GM12864 (cell line): ENCODE measurements around the gene EPAS1.

Experiments used
- DNase-seq: peaks from one replicate; pipeline ENCODE4 v3.0.0-alpha.2; 2011; ENCODE audit warnings: low read depth
- H3K4me3 ChIP-seq: 2 replicates; pipeline ENCODE4 v1.5.1; 2011; ENCODE audit warnings: mild to moderate bottlenecking, low read depth, low read length, control low read depth
- CTCF ChIP-seq: IDR thresholded peaks from 2 replicates; pipeline ENCODE4 v1.5.1; 2011; ENCODE audit warnings: low read depth, mild to moderate bottlenecking, moderate library complexity, low read length, control low read depth, inconsistent platforms; ENCODE audit errors: missing control alignments

Gene EPAS1

GRCh38 chr2:46277431-46278190, 19.6 kb upstream of the EPAS1 start:
- no peak overlapping the region for H3K4me3 ChIP-seq
- no peak for TF ChIP-seq CTCF
- no peak for DNase-seq

GRCh38 chr2:46278952-46279351, 18.3 kb upstream of the EPAS1 start:
- TF ChIP-seq CTCF, result no peak
- no peak overlapping the region for H3K4me3 ChIP-seq
- no peak for DNase-seq

GRCh38 chr2:46281939-46282338, 15.3 kb upstream of the EPAS1 start:
- H3K4me3 ChIP-seq, result no peak overlapping the region
- no peak for DNase-seq
- no peak for TF ChIP-seq CTCF

GRCh38 chr2:46283693-46284092, 13.5 kb upstream of the EPAS1 start:
- no peak for TF ChIP-seq CTCF
- no peak for DNase-seq

GRCh38 chr2:46284260-46284659, 12.9 kb upstream of the EPAS1 start:
- DNase-seq, result no peak
- TF ChIP-seq CTCF, result no peak
- no peak overlapping the region for H3K4me3 ChIP-seq

More at GRCh38 chr2:46283693-46284092, 13.5 kb upstream of the EPAS1 start:
- no peak overlapping the region for H3K4me3 ChIP-seq

- TF ChIP-seq CTCF, result no peak
- no peak for DNase-seq
- no peak overlapping the region for H3K4me3 ChIP-seq
Observed at GRCh38 chr2:46284796-46285195, 12.4 kb upstream of the EPAS1 start.

- H3K4me3 ChIP-seq, result no peak overlapping the region
- TF ChIP-seq CTCF, result no peak
- DNase-seq, result no peak
Observed at GRCh38 chr2:46286715-46287114, 10.5 kb upstream of the EPAS1 start.
